ENCODE data around the gene DNAJC2. TPM values are rescaled to one million over a fixed set of nuclear protein-coding genes. Genes with fewer than 3 reads are reported as not detected.
A peak's percentile ranks its signal among the peaks of the same experiment; 100 is the strongest.

The DNAJC2 gene, protein sequence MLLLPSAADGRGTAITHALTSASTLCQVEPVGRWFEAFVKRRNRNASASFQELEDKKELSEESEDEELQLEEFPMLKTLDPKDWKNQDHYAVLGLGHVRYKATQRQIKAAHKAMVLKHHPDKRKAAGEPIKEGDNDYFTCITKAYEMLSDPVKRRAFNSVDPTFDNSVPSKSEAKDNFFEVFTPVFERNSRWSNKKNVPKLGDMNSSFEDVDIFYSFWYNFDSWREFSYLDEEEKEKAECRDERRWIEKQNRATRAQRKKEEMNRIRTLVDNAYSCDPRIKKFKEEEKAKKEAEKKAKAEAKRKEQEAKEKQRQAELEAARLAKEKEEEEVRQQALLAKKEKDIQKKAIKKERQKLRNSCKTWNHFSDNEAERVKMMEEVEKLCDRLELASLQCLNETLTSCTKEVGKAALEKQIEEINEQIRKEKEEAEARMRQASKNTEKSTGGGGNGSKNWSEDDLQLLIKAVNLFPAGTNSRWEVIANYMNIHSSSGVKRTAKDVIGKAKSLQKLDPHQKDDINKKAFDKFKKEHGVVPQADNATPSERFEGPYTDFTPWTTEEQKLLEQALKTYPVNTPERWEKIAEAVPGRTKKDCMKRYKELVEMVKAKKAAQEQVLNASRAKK
- total RNA-seq (10 to 100 TPM; 11.1 to 29.5 (median 21.9) TPM), polyA plus RNA-seq (10 to 100 TPM; 16.8 to 17.8 TPM)
- long read RNA-seq, donor 1, partial matches to known transcripts, result 34 of 41 reads
- long read RNA-seq, donor 1, other reads (novel, unspliced or antisense), result 6 of 41 reads
- long read RNA-seq, donor 2, transcript DNAJC2-203 (17 exons, 2,167 nt), result major isoform, 15 of 211 reads
- long read RNA-seq, donor 2, partial matches to known transcripts, result 188 of 211 reads
- long read RNA-seq, donor 2, other reads (novel, unspliced or antisense), result 5 of 211 reads
- long read RNA-seq, donor 3, transcript DNAJC2-203 (17 exons, 2,167 nt), result major isoform, 27 of 38 reads
- long read RNA-seq, donor 3, partial matches to known transcripts, result 0 of 38 reads
- long read RNA-seq, donor 3, other reads (novel, unspliced or antisense), result 11 of 38 reads

DNA sequence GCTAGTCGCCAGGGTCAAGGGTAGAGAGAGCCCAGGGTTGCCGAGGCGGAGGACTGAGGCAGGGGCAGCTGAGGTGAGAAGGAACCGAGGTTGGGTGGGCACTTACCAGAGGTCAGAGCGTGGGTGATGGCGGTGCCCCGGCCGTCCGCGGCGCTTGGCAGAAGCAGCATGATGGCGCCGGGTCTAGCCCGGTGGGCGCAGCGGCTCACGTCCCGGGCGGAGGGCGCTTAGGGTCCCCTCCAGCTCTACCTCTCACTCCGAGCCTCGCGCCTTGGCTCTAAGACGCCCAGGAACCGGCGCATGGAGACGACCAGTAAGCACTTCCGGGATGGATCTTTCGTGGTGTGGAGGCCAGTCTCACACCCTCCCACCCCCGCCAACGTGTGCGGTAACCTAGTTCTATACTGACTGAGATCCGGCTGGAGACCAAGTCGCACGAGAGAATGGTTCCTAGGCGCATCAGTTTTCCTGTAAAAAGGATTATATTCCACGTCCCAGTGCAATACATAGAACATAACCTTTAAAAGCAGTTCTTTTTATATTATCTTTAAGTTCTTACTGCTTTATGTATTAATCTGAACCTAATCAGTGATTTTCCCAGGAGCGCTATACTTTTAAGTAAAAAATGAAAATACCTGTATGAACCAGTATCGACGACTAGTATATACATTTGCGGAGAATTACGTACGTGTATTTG, at the start of gene DNAJC2:
DNAJC2 (minus strand) TSS at position 315 of the 697 bp plus-strand sequence; CDS start at position 170, 145 bp downstream.
- 6 to 8% (median 7%) methylated on average over 43 of the region's 43 CpGs for WGBS, 3 donors
- intact Hi-C loops (cut with DNase I), result no loop called here
- H3K4me1 ChIP-seq (ENCODE audit: insufficient read depth), result no peaks in the 10 kb centered on the region

DNA sequence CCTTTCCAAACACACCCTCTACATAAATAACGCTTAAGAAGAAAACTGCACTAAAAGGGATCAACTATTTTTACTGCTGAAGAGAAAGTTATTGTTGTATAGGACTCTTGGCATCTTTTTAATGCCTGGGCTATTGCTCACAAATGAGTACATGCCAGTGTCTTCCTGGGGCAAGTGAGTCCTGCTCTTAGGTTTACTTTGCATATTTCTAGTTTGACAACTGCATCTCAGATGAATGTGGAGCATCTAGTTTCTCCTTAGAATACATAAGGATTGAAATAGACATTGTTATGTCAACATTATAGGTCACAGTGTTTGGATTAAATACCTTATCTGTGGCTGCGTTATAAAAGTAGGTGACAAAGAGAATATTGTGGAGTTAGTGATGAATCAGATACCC, 47.4 kb upstream of the DNAJC2 start:
- no peaks in the 10 kb centered on the region for H3K36me3 ChIP-seq
- no peak overlapping the region for H3K4me3 ChIP-seq
- no peaks in the 10 kb centered on the region for H3K4me1 ChIP-seq (ENCODE audit: insufficient read depth)
- H3K27ac ChIP-seq, result no peak overlapping the region
- intact Hi-C loops (cut with DNase I), result no loop called here
- no peak for TF ChIP-seq POLR2A (IDR thresholded peaks at IDR 0.05)
- TF ChIP-seq, protein P1, sequence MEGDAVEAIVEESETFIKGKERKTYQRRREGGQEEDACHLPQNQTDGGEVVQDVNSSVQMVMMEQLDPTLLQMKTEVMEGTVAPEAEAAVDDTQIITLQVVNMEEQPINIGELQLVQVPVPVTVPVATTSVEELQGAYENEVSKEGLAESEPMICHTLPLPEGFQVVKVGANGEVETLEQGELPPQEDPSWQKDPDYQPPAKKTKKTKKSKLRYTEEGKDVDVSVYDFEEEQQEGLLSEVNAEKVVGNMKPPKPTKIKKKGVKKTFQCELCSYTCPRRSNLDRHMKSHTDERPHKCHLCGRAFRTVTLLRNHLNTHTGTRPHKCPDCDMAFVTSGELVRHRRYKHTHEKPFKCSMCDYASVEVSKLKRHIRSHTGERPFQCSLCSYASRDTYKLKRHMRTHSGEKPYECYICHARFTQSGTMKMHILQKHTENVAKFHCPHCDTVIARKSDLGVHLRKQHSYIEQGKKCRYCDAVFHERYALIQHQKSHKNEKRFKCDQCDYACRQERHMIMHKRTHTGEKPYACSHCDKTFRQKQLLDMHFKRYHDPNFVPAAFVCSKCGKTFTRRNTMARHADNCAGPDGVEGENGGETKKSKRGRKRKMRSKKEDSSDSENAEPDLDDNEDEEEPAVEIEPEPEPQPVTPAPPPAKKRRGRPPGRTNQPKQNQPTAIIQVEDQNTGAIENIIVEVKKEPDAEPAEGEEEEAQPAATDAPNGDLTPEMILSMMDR (IDR thresholded peaks at IDR 0.05), result no peak
- no peak for TF ChIP-seq EP300 (IDR thresholded peaks at IDR 0.05)
- no peak for DNase-seq
- WGBS, 3 donors, result 63 to 75% (median 73%) methylated on average over 2 of the region's 2 CpGs
- no peaks in the 10 kb centered on the region for H3K27me3 ChIP-seq
- H3K9me3 ChIP-seq, result no peaks in the 10 kb centered on the region

More for the DNA sequence above, at the start of gene DNAJC2:
- Histone ChIP-seq H3K9me3 (no peaks in the 10 kb centered on the region), H3K36me3 (no peaks in the 10 kb centered on the region), H3K27ac (peak within 1 kb of the TSS; percentile 75 to 85), H3K4me3 (peak within 1 kb of the TSS; percentile 82), H3K27me3 (no peaks in the 10 kb centered on the region)
- peak; percentile 84 to 88 (median 86) for DNase-seq
- TF ChIP-seq POLR2A (IDR thresholded peaks at IDR 0.05) (peak; percentile 62), EP300 (IDR thresholded peaks at IDR 0.05) (no peak)
- TF ChIP-seq, protein P1 (IDR thresholded peaks at IDR 0.05), result no peak

DNA sequence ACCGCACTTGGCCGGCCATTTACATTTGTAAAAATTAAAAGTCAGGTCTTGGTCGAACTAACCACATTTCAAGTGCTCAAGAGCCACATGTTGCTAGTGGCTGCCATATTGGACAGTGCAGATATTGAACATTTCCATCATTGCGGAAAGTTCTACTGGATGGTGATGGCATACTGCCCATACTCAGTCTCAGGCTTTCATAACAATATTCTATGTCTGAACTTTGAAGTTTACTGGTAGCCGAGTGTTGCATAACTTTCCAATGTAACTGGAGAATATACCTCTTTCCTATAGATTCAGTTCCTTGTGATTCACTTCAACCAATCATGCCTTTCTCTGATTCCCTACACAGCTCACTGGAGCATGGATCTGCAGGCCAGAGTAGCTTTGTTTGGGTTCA, 46.6 kb upstream of the DNAJC2 start:
- no peaks in the 10 kb centered on the region for H3K36me3 ChIP-seq
- TF ChIP-seq POLR2A (IDR thresholded peaks at IDR 0.05) (no peak), EP300 (IDR thresholded peaks at IDR 0.05) (no peak)
- TF ChIP-seq, protein P1 (IDR thresholded peaks at IDR 0.05), result no peak
- no peaks in the 10 kb centered on the region for H3K27me3 ChIP-seq
- H3K27ac ChIP-seq, result no peak overlapping the region
- intact Hi-C loops (cut with DNase I), result no loop called here
- H3K9me3 ChIP-seq, result no peaks in the 10 kb centered on the region
- DNase-seq, result no peak
- H3K4me3 ChIP-seq, result no peak overlapping the region
- H3K4me1 ChIP-seq (ENCODE audit: insufficient read depth), result no peaks in the 10 kb centered on the region
- 95 to 98% (median 97%) methylated on average over 5 of the region's 5 CpGs for WGBS, 3 donors

DNA sequence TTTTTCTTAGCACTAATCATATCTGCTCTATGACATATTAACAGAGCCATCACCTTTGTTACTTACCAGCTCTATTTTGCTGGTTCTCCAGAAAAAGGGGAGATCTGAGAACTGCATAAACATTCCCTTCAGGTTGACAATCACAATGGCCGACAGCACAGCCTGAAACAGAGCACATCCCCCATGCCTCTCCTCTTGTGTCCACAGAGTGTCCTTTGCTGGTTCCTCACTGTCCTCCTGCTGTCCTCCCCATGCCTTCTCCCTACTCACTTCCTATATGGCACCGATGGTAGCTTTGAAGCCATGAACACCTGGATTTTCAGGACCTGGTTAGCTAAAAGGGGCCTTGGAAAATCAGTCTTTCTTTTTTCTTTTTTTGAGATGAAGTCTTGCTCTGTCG, 44.7 kb upstream of the DNAJC2 start:
- no peak for DNase-seq
- TF ChIP-seq, protein P1 (IDR thresholded peaks at IDR 0.05), result no peak
- TF ChIP-seq POLR2A (IDR thresholded peaks at IDR 0.05) (no peak), EP300 (IDR thresholded peaks at IDR 0.05) (no peak)
- intact Hi-C loops (cut with DNase I), result no loop called here
- H3K9me3 ChIP-seq, result no peaks in the 10 kb centered on the region
- WGBS, 3 donors, result 76 to 87% (median 81%) methylated on average over 3 of the region's 3 CpGs
- no peaks in the 10 kb centered on the region for H3K36me3 ChIP-seq
- no peak overlapping the region for H3K27ac ChIP-seq
- H3K4me3 ChIP-seq, result no peak overlapping the region
- H3K27me3 ChIP-seq, result no peaks in the 10 kb centered on the region
- no peaks in the 10 kb centered on the region for H3K4me1 ChIP-seq (ENCODE audit: insufficient read depth)
